HG02943 (cell line): ENCODE results near the gene CCDC185.

Experiments used
- ATAC-seq: cut with Tn5 transposase; IDR thresholded peaks from one replicate; pipeline ENCODE4 v1.9.1; 2021; ENCODE audit warnings: mild to moderate bottlenecking, low read depth, moderate library complexity; ENCODE audit not compliant: unreplicated experiment

Gene CCDC185

GRCh38 chr1:223426936-223427335 is 33.7 kb downstream of the CCDC185 start:
- ATAC-seq, result no peak

DNA sequence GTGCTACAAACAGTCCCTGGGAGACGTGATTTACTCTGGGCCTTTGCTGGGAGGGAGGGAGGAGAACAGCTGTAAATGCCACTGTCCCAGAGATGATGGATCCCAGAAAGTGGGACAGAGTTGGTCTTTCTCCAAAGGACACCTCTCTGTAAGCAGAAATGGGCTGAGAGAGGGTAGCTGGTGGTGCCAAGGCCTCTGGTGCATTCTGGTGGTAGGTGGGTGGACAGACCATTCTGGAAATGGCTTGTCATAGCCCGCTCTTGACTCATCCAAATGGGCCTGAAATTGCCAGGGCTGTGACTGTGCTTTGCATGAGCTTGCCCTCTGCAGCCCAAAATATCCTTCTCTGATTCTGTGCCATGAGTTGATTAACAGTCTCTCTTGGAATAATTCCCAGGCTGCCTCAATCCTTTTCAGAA is 36.1 kb downstream of the CCDC185 start:
- no peak for ATAC-seq

DNA sequence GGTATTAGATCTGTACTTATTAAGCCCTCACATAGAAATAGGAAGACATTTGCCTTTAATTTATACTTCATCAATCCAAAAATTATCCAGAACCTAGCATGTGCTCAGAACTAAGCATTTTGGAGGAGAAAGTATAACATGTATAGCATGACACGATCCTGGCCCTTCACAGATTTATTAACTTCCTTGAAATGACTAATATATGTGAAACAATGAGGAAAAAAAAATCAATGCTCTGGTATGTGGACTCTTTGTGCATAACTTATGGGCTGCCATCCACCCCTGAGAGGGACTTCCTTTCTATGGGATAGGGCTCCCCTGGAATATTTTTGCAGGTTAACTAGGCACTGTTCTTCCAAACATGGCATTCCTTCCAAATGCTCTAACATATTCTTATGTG is 36.6 kb downstream of the CCDC185 start:
- ATAC-seq, result no peak

- ATAC-seq, result no peak
These were observed 37.0 kb downstream of the CCDC185 start for GRCh38 chr1:223430236-223430635.

GRCh38 chr1:223437151-223437550 is 43.9 kb downstream of the CCDC185 start:
- no peak for ATAC-seq

GRCh38 chr1:223443397-223443796 is 50.2 kb downstream of the CCDC185 start:
- no peak for ATAC-seq

DNA sequence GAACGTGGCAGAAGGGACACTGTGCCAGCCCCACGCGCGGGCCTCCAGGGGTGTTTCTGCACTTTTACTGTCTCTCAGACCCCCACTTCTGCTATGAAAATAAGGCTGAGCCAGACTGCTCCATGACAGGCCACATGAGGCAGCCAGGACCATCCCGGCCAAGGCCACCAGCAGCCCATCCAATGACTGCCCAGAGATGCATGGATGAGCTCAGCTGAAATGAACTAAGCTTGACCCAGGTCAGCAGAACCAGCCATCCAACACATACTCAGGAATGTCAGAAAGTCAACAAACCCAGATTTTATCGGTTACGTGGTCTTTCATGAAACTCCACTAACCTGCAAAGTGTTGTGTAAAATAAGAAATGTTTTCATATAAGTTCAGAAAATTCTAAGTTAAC is 51.2 kb downstream of the CCDC185 start:
- no peak for ATAC-seq
